ENCODE results near the gene CNGA2. TPM values are rescaled to one million over a fixed set of nuclear protein-coding genes. Genes with fewer than 3 reads are reported as not detected.

Gene CNGA2
- total and polyA plus RNA-seq, 2 donors (not counting 3 experiments of a cell fraction or from before 2014, with no cell fraction given) = not detected

DNA sequence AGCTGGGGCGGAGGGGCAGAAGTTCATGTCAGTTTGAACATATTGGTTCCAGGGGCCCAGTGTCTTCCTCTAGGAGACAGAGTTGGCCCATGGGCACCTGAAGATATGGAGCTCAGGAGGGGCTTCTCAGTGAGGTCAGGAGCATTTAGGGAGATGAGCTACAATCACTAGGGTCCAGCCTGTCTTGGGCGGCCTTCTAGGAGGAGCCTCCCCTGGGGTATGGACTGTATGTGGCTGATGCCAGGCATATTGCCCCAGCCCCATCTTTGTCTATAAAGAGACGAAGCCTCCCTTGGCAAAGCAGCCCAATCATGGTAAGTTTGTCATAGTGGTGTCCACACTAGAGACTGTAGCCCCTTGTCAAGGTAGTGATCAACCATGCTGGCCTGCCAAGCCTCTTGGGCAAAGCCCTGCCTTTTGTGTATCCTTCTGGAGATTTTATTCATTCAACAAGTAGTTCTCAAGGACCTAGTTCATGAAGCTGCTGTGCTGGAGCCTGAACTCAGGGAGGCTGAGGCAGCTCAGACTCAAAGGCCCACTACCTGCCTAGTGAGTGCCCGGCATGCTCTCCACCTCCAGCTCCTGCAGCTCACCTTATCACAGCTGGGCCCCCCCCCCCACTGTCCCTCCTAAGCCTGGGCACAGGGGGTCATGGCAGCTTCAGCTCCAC, 5.4 kb upstream of the CNGA2 start:
- Histone ChIP-seq H3K4me3 (replicated peaks in 1 of 3; ENCODE audit: insufficient read depth in 1 of 3, low read depth in 1 of 3, low read length in 3 of 3) (no peak overlapping the region), H3K36me3 (ENCODE audit: control insufficient read depth in 2 of 2, extremely low read depth in 1 of 2, insufficient read depth in 2 of 2, low read length in 2 of 2) (no peaks in the 10 kb centered on the region), H3K9me3 (replicated peaks; ENCODE audit: control insufficient read depth, insufficient read depth, low read length) (no peaks in the 10 kb centered on the region), H4K20me1 (replicated peaks; ENCODE audit: control insufficient read depth, extremely low read depth, insufficient read depth, low read length) (no peaks in the 10 kb centered on the region), H3K27me3 (ENCODE audit: control insufficient read depth in 2 of 2, insufficient read depth in 2 of 2, low read length in 2 of 2) (no peaks in the 10 kb centered on the region), H3K4me1 (ENCODE audit: control insufficient read depth, extremely low read depth, insufficient read depth, low read length) (no peaks in the 10 kb centered on the region), H3K27ac (ENCODE audit: insufficient read depth, low read depth, low read length) (no peak overlapping the region), H3K79me2 (ENCODE audit: control insufficient read depth, insufficient read depth, low read length) (no peaks in the 10 kb centered on the region), H3K9me1 (replicated peaks; ENCODE audit: control insufficient read depth, extremely low read depth, insufficient read depth, low read length) (no peaks in the 10 kb centered on the region), H3K4me2 (ENCODE audit: insufficient read depth, low read length) (no peak overlapping the region), H2AFZ (ENCODE audit: low read depth, low read length) (no peak overlapping the region), H3K9ac (replicated peaks; ENCODE audit: extremely low read depth, insufficient read depth, low read length) (no peak overlapping the region)
- FAIRE-seq (no peak), DNase-seq (ENCODE audit: low read depth, low spot score) (no peak)
- TF ChIP-seq POLR2AphosphoS5 (IDR thresholded peaks at IDR 0.05; ENCODE audit: insufficient read depth, low read depth, low read length) = no peak
- TF ChIP-seq FOS (IDR thresholded peaks at IDR 0.05; ENCODE audit: borderline replicate concordance, insufficient read depth, low read length) = no peak
- no peak for TF ChIP-seq JUN (IDR thresholded peaks at IDR 0.05; ENCODE audit: borderline replicate concordance, insufficient read depth, insufficient read length, low read depth)
- no peak for TF ChIP-seq MYC (IDR thresholded peaks at IDR 0.05; ENCODE audit: low read depth, low read length)
- TF ChIP-seq CTCF (IDR thresholded peaks at IDR 0.05; ENCODE audit: extremely low read depth in 1 of 2, insufficient read depth in 1 of 2, low read depth in 1 of 2, low read length in 2 of 2) = no peak
- TF ChIP-seq EZH2 (IDR thresholded peaks at IDR 0.05; ENCODE audit: borderline replicate concordance, low read depth, low read length, severe bottlenecking) = no peak
- no peak for TF ChIP-seq MAX (IDR thresholded peaks at IDR 0.05; ENCODE audit: insufficient read depth, insufficient read length)
- TF ChIP-seq POLR2A (IDR thresholded peaks at IDR 0.05; ENCODE audit: low read depth, low read length) = no peak
- no peak for TF ChIP-seq GATA2 (IDR thresholded peaks at IDR 0.05; ENCODE audit: insufficient read depth, insufficient read length, low read depth, low read length)
- intact Hi-C loops (cut with micrococcal nuclease) (no loop called here), dilution Hi-C loops (cut with MboI; ENCODE audit: extremely low pct_ligation_motif_present, low sequenced_read_pairs) (no loop called here)
- ChIA-PET CTCF (no interaction called here), POLR2A (no interaction called here)
- BruUV-seq (replicated peaks) = no TSS peak
